Astrocyte (in vitro differentiated cells and primary cell): ENCODE data around the gene MYPOP. TPM values are rescaled to one million over a fixed set of nuclear protein-coding genes. Genes with fewer than 3 reads are reported as not detected.
A peak's percentile ranks its signal among the peaks of the same experiment; 100 is the strongest.

Source experiments
- DNase-seq: peaks from one replicate; pipeline ENCODE4 v3.0.0-alpha.2; 2010; ENCODE audit warnings: low read depth
- FAIRE-seq: peaks from 2 replicates; lab custom pipeline; 2011; peaks lifted over from hg19 to GRCh38; lab: Jason Lieb, UNC
- H2AFZ ChIP-seq: 2 replicates; pipeline ENCODE4 v1.6.0; 2012; ENCODE audit warnings: low read depth, low read length, inconsistent platforms
- H3K27ac ChIP-seq: 2 replicates; pipeline ENCODE4 v1.5.1; 2011; ENCODE audit warnings: low read depth, low read length, inconsistent platforms
- H3K27me3 ChIP-seq: 2 replicates; pipeline ENCODE4 v1.6.0; 2011; ENCODE audit warnings: low read length, inconsistent platforms; ENCODE audit not compliant: insufficient read depth
- H3K36me3 ChIP-seq: 2 replicates; pipeline ENCODE4 v1.5.1; 2011; ENCODE audit warnings: low read length, inconsistent platforms; ENCODE audit not compliant: insufficient read depth
- H3K4me1 ChIP-seq: 2 replicates; pipeline ENCODE4 v1.5.1; 2011; ENCODE audit warnings: low read length, inconsistent platforms; ENCODE audit not compliant: insufficient read depth
- H3K4me2 ChIP-seq: 2 replicates; pipeline ENCODE4 v1.6.0; 2012; ENCODE audit warnings: low read length, inconsistent platforms
- H3K4me3 ChIP-seq: 2 replicates; pipeline ENCODE4 v1.5.1; 2011; ENCODE audit warnings: low read depth, mild to moderate bottlenecking, low read length, inconsistent platforms; ENCODE audit not compliant: insufficient read depth
- H3K79me2 ChIP-seq: 2 replicates; pipeline ENCODE4 v1.6.0; 2012; ENCODE audit warnings: mild to moderate bottlenecking, low read length, inconsistent platforms; ENCODE audit not compliant: insufficient read depth
- H3K9ac ChIP-seq: 2 replicates; pipeline ENCODE4 v1.6.0; 2012; ENCODE audit warnings: mild to moderate bottlenecking, low read length, inconsistent platforms
- H3K9me3 ChIP-seq: 2 replicates; pipeline ENCODE4 v1.5.1; 2012; ENCODE audit warnings: low read depth, mild to moderate bottlenecking, low read length, inconsistent platforms; ENCODE audit not compliant: insufficient read depth
- H4K20me1 ChIP-seq: 2 replicates; pipeline ENCODE4 v1.6.0; 2012; ENCODE audit warnings: low read length, inconsistent platforms; ENCODE audit not compliant: insufficient read depth
- H3K27ac Mint-ChIP-seq: one replicate; pipeline ENCODE4 v1.8.0; 2021; ENCODE audit warnings: mild to moderate bottlenecking, mixed read lengths; ENCODE audit not compliant: unreplicated experiment
- H3K27me3 Mint-ChIP-seq: one replicate; pipeline ENCODE4 v1.8.0; 2021; ENCODE audit warnings: low read depth, mixed read lengths; ENCODE audit not compliant: unreplicated experiment
- H3K36me3 Mint-ChIP-seq: one replicate; pipeline ENCODE4 v1.8.0; 2021; ENCODE audit warnings: low read depth, mixed read lengths; ENCODE audit not compliant: unreplicated experiment
- H3K4me1 Mint-ChIP-seq: one replicate; pipeline ENCODE4 v1.8.0; 2021; ENCODE audit warnings: low read depth, mixed read lengths; ENCODE audit not compliant: unreplicated experiment
- H3K4me3 Mint-ChIP-seq: one replicate; pipeline ENCODE4 v1.8.0; 2021; ENCODE audit warnings: mild to moderate bottlenecking, moderate library complexity, mixed read lengths; ENCODE audit not compliant: unreplicated experiment
- H3K9me3 Mint-ChIP-seq: one replicate; pipeline ENCODE4 v1.8.0; 2021; ENCODE audit warnings: mild to moderate bottlenecking, mixed read lengths; ENCODE audit not compliant: unreplicated experiment
- EZH2 ChIP-seq: IDR thresholded peaks from 2 replicates; pipeline ENCODE4 v1.6.1; 2012; ENCODE audit warnings: mild to moderate bottlenecking, low read length, inconsistent platforms; ENCODE audit not compliant: insufficient read depth
- total RNA-seq: library from RNA; stranded (reverse); gene quantifications from 2 replicates; pipeline ENCODE4 v1.2.1, GENCODE V29; 2021
- TF ChIP-seq, protein P1 (sequence below): IDR thresholded peaks from 2 replicates; pipeline ENCODE4 v1.5.1; 2011; ENCODE audit warnings: low read depth, mild to moderate bottlenecking, inconsistent platforms, low read length, moderate library complexity; ENCODE audit not compliant: insufficient read depth

The MYPOP gene
- total RNA-seq, 1 donor from 2014 or later, result 11.0 TPM

DNA sequence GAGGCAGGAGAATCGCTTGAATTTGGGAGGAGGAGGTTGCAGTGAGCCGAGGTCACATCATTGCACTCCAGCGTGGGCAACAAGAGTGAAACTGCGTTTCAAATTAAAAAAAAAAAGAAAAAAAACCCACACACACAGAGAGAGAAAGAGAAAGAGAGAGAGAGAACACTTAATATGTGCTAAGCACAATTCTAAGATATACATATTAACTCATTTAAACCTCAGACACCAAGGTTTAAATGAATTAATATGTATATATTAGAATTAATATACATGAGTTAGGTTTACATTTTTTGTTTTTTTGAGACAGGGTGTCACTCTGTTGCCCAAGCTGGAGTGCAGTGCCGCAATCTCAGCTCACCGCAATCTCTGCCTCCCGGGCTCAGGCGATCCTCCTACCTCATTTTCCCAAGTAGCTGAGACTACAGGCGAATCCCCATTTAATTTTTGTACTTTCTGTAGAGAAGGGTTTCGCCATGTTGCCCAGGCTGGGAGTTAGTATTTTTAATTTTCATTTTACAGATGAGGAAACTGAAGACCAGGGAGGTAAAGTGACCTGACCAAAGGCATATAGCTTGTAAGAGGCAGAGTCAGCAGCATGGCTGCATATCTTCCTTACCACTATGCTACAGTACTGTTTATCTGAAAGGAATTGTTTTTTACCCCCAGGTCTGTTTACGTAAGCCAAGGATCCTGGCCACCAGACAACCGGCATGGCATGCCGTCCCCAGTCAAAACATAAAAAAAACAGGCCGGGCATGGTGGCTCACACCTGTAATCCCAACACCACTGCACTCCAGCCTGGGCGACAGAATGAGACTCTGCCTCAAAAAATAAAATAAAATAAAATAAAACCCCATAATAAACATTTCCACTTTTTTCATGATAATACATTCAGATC, 41.8 kb downstream of the MYPOP start:
- Mint-ChIP-seq H3K27ac (peak overlapping the region; percentile 27), H3K4me1 (peaks cover 2% of the 10 kb centered on the region), H3K27me3 (peaks cover 18% of the 10 kb centered on the region), H3K36me3 (peaks cover 4% of the 10 kb centered on the region), H3K9me3 (no peaks in the 10 kb centered on the region), H3K4me3 (peak overlapping the region; percentile 74)
- Histone ChIP-seq H2AFZ (no peak overlapping the region), H3K27me3 (peaks cover 20% of the 10 kb centered on the region), H3K9me3 (no peaks in the 10 kb centered on the region), H3K4me2 (no peak overlapping the region), H3K4me1 (peaks cover 3% of the 10 kb centered on the region), H3K79me2 (peaks cover 60% of the 10 kb centered on the region), H3K36me3 (peaks cover 8% of the 10 kb centered on the region), H3K9ac (no peak overlapping the region), H3K4me3 (no peak overlapping the region), H4K20me1 (peaks cover 26% of the 10 kb centered on the region), H3K27ac (no peak overlapping the region)
- no peak for TF ChIP-seq EZH2
- TF ChIP-seq, protein P1, sequence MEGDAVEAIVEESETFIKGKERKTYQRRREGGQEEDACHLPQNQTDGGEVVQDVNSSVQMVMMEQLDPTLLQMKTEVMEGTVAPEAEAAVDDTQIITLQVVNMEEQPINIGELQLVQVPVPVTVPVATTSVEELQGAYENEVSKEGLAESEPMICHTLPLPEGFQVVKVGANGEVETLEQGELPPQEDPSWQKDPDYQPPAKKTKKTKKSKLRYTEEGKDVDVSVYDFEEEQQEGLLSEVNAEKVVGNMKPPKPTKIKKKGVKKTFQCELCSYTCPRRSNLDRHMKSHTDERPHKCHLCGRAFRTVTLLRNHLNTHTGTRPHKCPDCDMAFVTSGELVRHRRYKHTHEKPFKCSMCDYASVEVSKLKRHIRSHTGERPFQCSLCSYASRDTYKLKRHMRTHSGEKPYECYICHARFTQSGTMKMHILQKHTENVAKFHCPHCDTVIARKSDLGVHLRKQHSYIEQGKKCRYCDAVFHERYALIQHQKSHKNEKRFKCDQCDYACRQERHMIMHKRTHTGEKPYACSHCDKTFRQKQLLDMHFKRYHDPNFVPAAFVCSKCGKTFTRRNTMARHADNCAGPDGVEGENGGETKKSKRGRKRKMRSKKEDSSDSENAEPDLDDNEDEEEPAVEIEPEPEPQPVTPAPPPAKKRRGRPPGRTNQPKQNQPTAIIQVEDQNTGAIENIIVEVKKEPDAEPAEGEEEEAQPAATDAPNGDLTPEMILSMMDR, result no peak
- FAIRE-seq (no peak), DNase-seq (no peak)

DNA sequence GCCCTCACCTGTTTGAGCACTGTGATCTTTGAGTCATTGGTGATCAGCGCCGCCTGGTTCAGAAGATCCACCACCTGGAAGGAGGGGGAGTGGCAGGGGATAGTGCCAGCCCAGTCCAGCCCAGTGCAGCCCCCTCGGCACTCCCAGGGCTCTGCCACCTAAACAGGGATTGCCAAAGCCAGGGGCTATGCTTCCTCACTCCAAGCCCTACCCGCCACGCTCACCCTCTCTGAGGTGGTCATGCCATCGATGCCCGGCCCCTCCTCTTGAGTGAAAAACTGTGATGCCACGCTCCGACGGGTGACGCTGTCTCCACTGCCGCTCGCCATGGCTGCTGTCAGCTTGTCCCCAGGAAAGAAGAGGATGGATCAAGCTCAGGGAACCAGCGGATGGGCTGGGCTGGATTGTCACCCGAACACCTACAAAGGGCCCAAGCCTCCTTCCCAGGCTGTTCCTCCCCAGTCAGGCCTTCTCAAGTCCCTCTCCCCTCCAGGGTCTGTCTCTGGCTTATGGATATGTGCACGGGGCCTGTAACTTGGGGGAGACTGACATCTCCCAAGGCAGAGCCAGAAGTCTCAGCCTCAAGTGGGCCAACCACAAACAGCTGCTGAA, 48.1 kb downstream of the MYPOP start:
- Mint-ChIP-seq H3K36me3 (peaks cover 27% of the 10 kb centered on the region), H3K9me3 (no peaks in the 10 kb centered on the region), H3K27ac (no peak overlapping the region), H3K4me3 (no peak overlapping the region), H3K4me1 (peaks cover 3% of the 10 kb centered on the region), H3K27me3 (no peaks in the 10 kb centered on the region)
- no peak overlapping the region for H3K4me2 ChIP-seq
- peaks cover 38% of the 10 kb centered on the region for H3K79me2 ChIP-seq
- H3K27ac ChIP-seq, result no peak overlapping the region
- H3K9me3 ChIP-seq, result no peaks in the 10 kb centered on the region
- FAIRE-seq (no peak), DNase-seq (no peak)
- TF ChIP-seq, protein P1, result no peak
- no peaks in the 10 kb centered on the region for H3K4me1 ChIP-seq
- H3K27me3 ChIP-seq, result no peaks in the 10 kb centered on the region
- peaks cover 31% of the 10 kb centered on the region for H3K36me3 ChIP-seq
- peaks cover 45% of the 10 kb centered on the region for H4K20me1 ChIP-seq
- no peak overlapping the region for H3K4me3 ChIP-seq
- no peak overlapping the region for H2AFZ ChIP-seq
- no peak overlapping the region for H3K9ac ChIP-seq
